ENCODE results near the gene MRPS22. TPM values are rescaled to one million over a fixed set of nuclear protein-coding genes. Genes with fewer than 3 reads are reported as not detected.

The MRPS22 gene
- total and polyA plus RNA-seq, 9 of the 15 experiments (the other 6 are each of a cell fraction or from before 2014, with no cell fraction given): 148 to 397 (median 229) TPM

GRCh38 chr3:139307072-139307491 lies 36.7 kb upstream of the MRPS22 start (continued):
- peak; percentile 26; the same call in 1 of the 2 replicates for TF ChIP-seq CBFA2T2 (conservative IDR thresholded peaks at IDR 0.05)
- TF ChIP-seq ARID3B (CRISPR knock-in tag; IDR thresholded peaks at IDR 0.05; ENCODE audit: borderline replicate concordance): no peak
- TF ChIP-seq DPF2 (IDR thresholded peaks at IDR 0.05): peak; percentile 24; the same call in 1 of the 2 replicates
- peak in 2 of 3 experiments; percentile 19 to 37; a peak in 3 of 6 replicates for TF ChIP-seq CTCF (IDR thresholded peaks at IDR 0.05 in 2 of 3, conservative IDR thresholded peaks at IDR 0.05 in 1 of 3; ENCODE audit: insufficient read depth in 2 of 3, low read depth in 1 of 3, low read length in 3 of 3)
- TF ChIP-seq HDAC1 (IDR thresholded peaks at IDR 0.05): no peak
- 0 out of 2 replicates have a peak, but pooled peaks have one; percentile 8 for TF ChIP-seq FOSL1 (tag; conservative IDR thresholded peaks at IDR 0.05)
- peak; percentile 45 for TF ChIP-seq RBM25 (IDR thresholded peaks at IDR 0.05; ENCODE audit: low read depth, low read length, severe bottlenecking)
- peak; percentile 60; the same call in 1 of the 2 replicates for TF ChIP-seq BCOR (IDR thresholded peaks at IDR 0.05)
- TF ChIP-seq ZNF436 (CRISPR knock-in tag; IDR thresholded peaks at IDR 0.05): peak; percentile 82
- TF ChIP-seq MECOM (CRISPR knock-in tag; IDR thresholded peaks at IDR 0.05): peak; percentile 74; the same call in 1 of the 2 replicates
- TF ChIP-seq ZFP36 (IDR thresholded peaks at IDR 0.05; ENCODE audit: low read depth, low read length, partially characterized antibody): peak; percentile 95
